SK-N-SH (cell line): ENCODE data around the gene HAUS3. TPM values are rescaled to one million over a fixed set of nuclear protein-coding genes. Genes with fewer than 3 reads are reported as not detected.

Experiments used
- CTCF ChIA-PET: fragments of 300-600, 350-600 bp; formaldehyde crosslinking; extraction: SDS; loops from one replicate; lab custom pipeline; 2021; lab: Yijun Ruan, JAX
- POLR2A ChIA-PET: fragments of 350-600 bp; sonication (Branson Sonifier 250); formaldehyde crosslinking; extraction: SDS; loops from one replicate; lab custom pipeline; 2020; ENCODE audit warnings: antibody characterized with exemption, inconsistent platforms; lab: Yijun Ruan, JAX
- DNase-seq: peaks from one replicate; pipeline ENCODE4 v3.0.0; 2012
- H2AFZ ChIP-seq: fragments of 200-600 bp; sonication (generic); 2 replicates; pipeline ENCODE4 v1.8.1; 2016; ENCODE audit warnings: antibody characterized with exemption, mild to moderate bottlenecking, low read depth
- H3F3A ChIP-seq: fragments of 200-600 bp; sonication (generic); replicated peaks from 2 replicates; pipeline ENCODE3; 2016; ENCODE audit warnings: antibody characterized with exemption, mild to moderate bottlenecking; ENCODE audit not compliant: insufficient read depth
- H3K27ac ChIP-seq, 2 experiments: fragments of 200-500 bp in 1 of 2; fragments of 200-600 bp in 1 of 2; sonication (Bioruptor generic) in 1 of 2; sonication (generic), shearing (Covaris generic) in 1 of 2; 2 replicates each; pipeline versions ENCODE4 v1.5.1 to v1.6.1; 2014 to 2016; ENCODE audit warnings: low read depth in 2 of 2, inconsistent platforms in 1 of 2, low read length in 1 of 2, mild to moderate bottlenecking in 1 of 2, mixed read lengths in 1 of 2
- H3K27me3 ChIP-seq: fragments of 200-600 bp; sonication (generic), shearing (Covaris generic); 2 replicates; pipeline ENCODE4 v1.6.1; 2016; ENCODE audit warnings: mixed run types; ENCODE audit not compliant: insufficient read depth
- H3K36me3 ChIP-seq, 2 experiments: fragments of 200-500 bp in 1 of 2; fragments of 200-600 bp in 1 of 2; sonication (Bioruptor generic) in 1 of 2; sonication (generic) in 1 of 2; replicated peaks in 1 of 2; 2 replicates each; pipeline versions ENCODE3 to v1.5.1; 2014 to 2016; ENCODE audit warnings: low read length in 1 of 2, mild to moderate bottlenecking in 1 of 2; ENCODE audit not compliant: insufficient read depth in 2 of 2, control insufficient read depth in 1 of 2
- H3K4me1 ChIP-seq, 2 experiments: fragments of 200-500 bp in 1 of 2; fragments of 200-600 bp in 1 of 2; sonication (Bioruptor generic) in 1 of 2; sonication (generic), shearing (Covaris generic) in 1 of 2; 2 replicates each; pipeline versions ENCODE4 v1.5.1 to v1.6.1; 2014 to 2016; ENCODE audit warnings: low read depth in 1 of 2, low read length in 1 of 2, mixed run types in 1 of 2; ENCODE audit not compliant: insufficient read depth in 2 of 2, control insufficient read depth in 1 of 2
- H3K4me2 ChIP-seq: fragments of 200-600 bp; sonication (generic), shearing (Covaris generic); 2 replicates; pipeline ENCODE4 v1.6.1; 2017; ENCODE audit warnings: mixed run types
- H3K4me3 ChIP-seq, 2 experiments: fragments of 200-500 bp in 1 of 2; fragments of 200-600 bp in 1 of 2; sonication (Bioruptor generic) in 1 of 2; sonication (generic), shearing (Covaris generic) in 1 of 2; 2 replicates each; pipeline versions ENCODE4 v1.5.1 to v1.8.1; 2014 to 2016; ENCODE audit warnings: low read depth in 2 of 2, inconsistent platforms in 1 of 2, low read length in 1 of 2, mild to moderate bottlenecking in 1 of 2, mixed read lengths in 1 of 2, moderate library complexity in 1 of 2
- H3K79me2 ChIP-seq: fragments of 200-600 bp; sonication (generic); 2 replicates; pipeline ENCODE4 v1.8.1; 2017; ENCODE audit warnings: mild to moderate bottlenecking; ENCODE audit not compliant: insufficient read depth
- H3K9ac ChIP-seq: fragments of 200-600 bp; sonication (generic); 2 replicates; pipeline ENCODE4 v1.6.1; 2017; ENCODE audit warnings: mixed run types
- H3K9me2 ChIP-seq: fragments of 200-600 bp; sonication (generic); 2 replicates; pipeline ENCODE4 v1.6.1; 2017; ENCODE audit warnings: mixed run types
- H3K9me3 ChIP-seq: fragments of 200-600 bp; sonication (generic); 2 replicates; pipeline ENCODE4 v1.6.1; 2017; ENCODE audit warnings: mixed run types, mild to moderate bottlenecking, moderate library complexity
- H4K20me1 ChIP-seq: fragments of 200-600 bp; sonication (generic); 2 replicates; pipeline ENCODE4 v1.6.1; 2017; ENCODE audit warnings: mild to moderate bottlenecking, mixed run types; ENCODE audit not compliant: insufficient read depth
- ELF1 ChIP-seq: IDR thresholded peaks from 2 replicates; pipeline ENCODE4 v1.4.0; 2012
- FOXM1 ChIP-seq: IDR thresholded peaks from 2 replicates; pipeline ENCODE4 v1.4.0; 2012; ENCODE audit warnings: low read depth, mild to moderate bottlenecking
- GATA2 ChIP-seq: sonication (generic); formaldehyde crosslinking; IDR thresholded peaks from 2 replicates; pipeline ENCODE4 v1.5.0; 2020; ENCODE audit warnings: mild to moderate bottlenecking, missing genetic modification reagents
- IRF3 ChIP-seq: fragments of 150-350 bp; IDR thresholded peaks from 2 replicates; pipeline ENCODE4 v1.6.1; 2016; ENCODE audit warnings: mild to moderate bottlenecking, low read depth, low read length
- MEF2A ChIP-seq: IDR thresholded peaks from 2 replicates; pipeline ENCODE4 v1.4.0; 2012; ENCODE audit warnings: low read depth, borderline replicate concordance
- NFIC ChIP-seq: IDR thresholded peaks from 2 replicates; pipeline ENCODE4 v1.4.0; 2012; ENCODE audit warnings: borderline replicate concordance
- RXRA ChIP-seq: IDR thresholded peaks from 2 replicates; pipeline ENCODE4 v1.4.0; 2012; ENCODE audit warnings: low read depth, mild to moderate bottlenecking, borderline replicate concordance
- USF2 ChIP-seq: fragments of 150-350 bp; IDR thresholded peaks from 2 replicates; pipeline ENCODE4 v1.6.1; 2017; ENCODE audit warnings: antibody characterized with exemption, low read length, low read depth, borderline replicate concordance
- WGBS: methylation state at CpG from one replicate; pipeline ENCODE4 v1.1.6; 2017; ENCODE audit warnings: low lambda C conversion rate; 5-methylcytosine and 5-hydroxymethylcytosine counted together
- polyA plus RNA-seq, 3 experiments: library from polyadenylated mRNA; depleted of rRNA; stranded (reverse); fragments of >200 nt; gene quantifications; 2 replicates each; pipeline ENCODE4 v1.2.3, GENCODE V29; 2012

HAUS3 gene
- polyA plus RNA-seq, 1 of the 3 experiments (the other 2 are of a cell fraction): 6.3 TPM

GRCh38 chr4:2236944-2237666, 4.8 kb downstream of the HAUS3 start:
- TF ChIP-seq MEF2A (no peak), GATA2 (CRISPR knock-in tag) (no peak), RXRA (no peak)
- ChIA-PET CTCF (interaction anchor here (1.2 to 1.9 kb wide), 3 partner anchors 12 to 225 kb away, joined by 4 to 21 read pairs (median 7); no protein-coding TSS in a partner anchor), POLR2A (no interaction called here)
- Histone ChIP-seq H3K4me1 (peaks cover 23 to 28% of the 10 kb centered on the region in 2 experiments; a peak in 3 of 4 replicates), H3K4me2 (no peak overlapping the region), H3K36me3 (peaks cover 48 to 51% of the 10 kb centered on the region in 2 experiments), H3F3A (peaks cover 7% of the 10 kb centered on the region), H3K9me2 (no peaks in the 10 kb centered on the region), H3K4me3 (no peak overlapping the region), H2AFZ (no peak overlapping the region), H4K20me1 (peaks cover 29% of the 10 kb centered on the region; the same call in 1 of the 2 replicates), H3K9me3 (no peaks in the 10 kb centered on the region), H3K27me3 (no peaks in the 10 kb centered on the region), H3K9ac (no peak overlapping the region), H3K27ac (no peak overlapping the region), H3K79me2 (peaks cover 60% of the 10 kb centered on the region)
- WGBS: 69% methylated on average over 3 of the region's 3 CpGs
- DNase-seq: no peak

GRCh38 chr4:2231082-2231481, 10.8 kb downstream of the HAUS3 start:
- POLR2A ChIA-PET: no interaction called here

More at GRCh38 chr4:2231082-2231481, 10.8 kb downstream of the HAUS3 start:
- Histone ChIP-seq H3K9me2 (no peaks in the 10 kb centered on the region), H3K4me3 (no peak overlapping the region), H2AFZ (no peak overlapping the region), H3F3A (peaks cover 10% of the 10 kb centered on the region), H4K20me1 (no peaks in the 10 kb centered on the region; the same call in 1 of the 2 replicates), H3K36me3 (peaks cover 35 to 43% of the 10 kb centered on the region in 2 experiments), H3K4me1 (no peaks in the 10 kb centered on the region), H3K4me2 (no peak overlapping the region), H3K9me3 (no peaks in the 10 kb centered on the region), H3K79me2 (peaks cover 10% of the 10 kb centered on the region; the same call in 1 of the 2 replicates), H3K9ac (no peak overlapping the region), H3K27ac (no peak overlapping the region), H3K27me3 (no peaks in the 10 kb centered on the region)
- no peak for DNase-seq
- TF ChIP-seq IRF3 (no peak), USF2 (no peak), ELF1 (no peak), FOXM1 (no peak), NFIC (no peak)
- WGBS: 100% methylated on average over 6 of the region's 6 CpGs
- CTCF ChIA-PET: interaction anchor here (0.6 to 1.1 kb wide), 3 partner anchors 8 to 13 kb away, joined by 3 to 10 read pairs (median 3); no protein-coding TSS in a partner anchor
